GM12878 (cell line): ENCODE data around the gene RANBP1. TPM values are rescaled to one million over a fixed set of nuclear protein-coding genes. Genes with fewer than 3 reads are reported as not detected.

ENCODE experiments used
- ATAC-seq: fragments of 200-7000 bp; cut with Tn5 transposase; 3 replicates; pipeline ENCODE4 v1.9.1; 2020; ENCODE audit warnings: mild to moderate bottlenecking, moderate library complexity
- BruUV-seq: library from RNA; stranded (reverse); fragments of 400-500 nt; replicated peaks from 2 replicates; lab custom pipeline; 2021; lab: Mats Ljungman, UMichigan
- CTCF ChIA-PET: fragments of 300-600 bp; sonication (Branson Sonifier 250); formaldehyde crosslinking; extraction: SDS; loops from one replicate; lab custom pipeline; 2021; ENCODE audit warnings: inconsistent platforms; lab: Yijun Ruan, JAX
- POLR2A ChIA-PET: fragments of 350-600 bp; formaldehyde crosslinking; extraction: SDS; loops from one replicate; lab custom pipeline; 2021; ENCODE audit warnings: inconsistent platforms; lab: Charles Lee
- RAD21 ChIA-PET: fragments of 300-600 bp; sonication (Branson Sonifier 250); formaldehyde crosslinking; loops from one replicate; lab custom pipeline; 2023; ENCODE audit warnings: antibody characterized with exemption; ENCODE audit not compliant: unreplicated experiment; lab: Charles Lee
- SMC1A ChIA-PET: fragments of 300-600 bp; sonication (Branson Sonifier 250); formaldehyde crosslinking; loops from one replicate; lab custom pipeline; 2023; ENCODE audit not compliant: unreplicated experiment, uncharacterized antibody; lab: Charles Lee
- DNase-seq: peaks from one replicate; pipeline ENCODE4 v3.0.0-alpha.2; 2011; ENCODE audit warnings: low read depth, low spot score
- FAIRE-seq: peaks from 3 replicates; lab custom pipeline; 2011; peaks lifted over from hg19 to GRCh38; lab: Jason Lieb, UNC
- H2AFZ ChIP-seq: 2 replicates; pipeline ENCODE4 v1.6.0; 2011; ENCODE audit warnings: low read depth, low read length, control low read depth; ENCODE audit not compliant: control insufficient read depth
- H3K27ac ChIP-seq: 2 replicates; pipeline ENCODE4 v1.5.1; 2011; ENCODE audit warnings: control low read depth; ENCODE audit not compliant: control insufficient read depth, insufficient read depth
- H3K27me3 ChIP-seq, 2 experiments: replicated peaks in 1 of 2; 2 replicates each; pipeline versions ENCODE4 v1.6.0 to v1.6.1; 2011; ENCODE audit warnings: low read length in 1 of 2; ENCODE audit not compliant: control insufficient read depth in 2 of 2, insufficient read depth in 2 of 2
- H3K36me3 ChIP-seq, 2 experiments: 2 replicates each; pipeline ENCODE4 v1.5.1; 2011; ENCODE audit warnings: low read length in 1 of 2; ENCODE audit not compliant: control insufficient read depth in 2 of 2, insufficient read depth in 2 of 2
- H3K4me1 ChIP-seq: 2 replicates; pipeline ENCODE4 v1.6.1; 2011; ENCODE audit warnings: mild to moderate bottlenecking, low read length, moderate library complexity, mixed read lengths; ENCODE audit not compliant: control insufficient read depth, insufficient read depth
- H3K4me2 ChIP-seq: 2 replicates; pipeline ENCODE4 v1.6.0; 2011; ENCODE audit warnings: control low read depth; ENCODE audit not compliant: control insufficient read depth, insufficient read depth
- H3K4me3 ChIP-seq: fragments of 200-600 bp; sonication (generic); 2 replicates; pipeline ENCODE4 v1.5.1; 2016
- H3K79me2 ChIP-seq: 2 replicates; pipeline ENCODE4 v1.6.0; 2011; ENCODE audit warnings: low read length; ENCODE audit not compliant: control insufficient read depth, insufficient read depth
- H3K9ac ChIP-seq: 2 replicates; pipeline ENCODE4 v1.8.0; 2011; ENCODE audit warnings: low read length, control low read depth, mixed read lengths; ENCODE audit not compliant: control insufficient read depth, insufficient read depth
- H3K9me3 ChIP-seq: replicated peaks from 3 replicates; pipeline ENCODE4 v1.5.1; 2011; ENCODE audit warnings: mild to moderate bottlenecking, low read length; ENCODE audit not compliant: control insufficient read depth, insufficient read depth
- H4K20me1 ChIP-seq: 2 replicates; pipeline ENCODE4 v1.6.0; 2011; ENCODE audit not compliant: control insufficient read depth, insufficient read depth
- CBX3 ChIP-seq: fragments of 200-600 bp; sonication (generic); IDR thresholded peaks from 2 replicates; pipeline ENCODE4 v1.6.1; 2016; ENCODE audit warnings: low read depth, borderline replicate concordance
- EGR1 ChIP-seq, 2 experiments: IDR thresholded peaks; 1 replicate in 1 of 2; 2 replicates in 1 of 2; pipeline ENCODE4 v1.6.1; 2011 to 2012; ENCODE audit warnings: low read depth in 2 of 2, low read length in 2 of 2, borderline replicate concordance in 1 of 2, mild to moderate bottlenecking in 1 of 2, moderate library complexity in 1 of 2
- KDM1A ChIP-seq: fragments of 200-600 bp; sonication (generic); IDR thresholded peaks from 2 replicates; pipeline ENCODE4 v1.6.1; 2016; ENCODE audit warnings: borderline replicate concordance
- MTA3 ChIP-seq: IDR thresholded peaks from 2 replicates; pipeline ENCODE4 v1.6.1; 2012; ENCODE audit warnings: low read length, inconsistent platforms, borderline replicate concordance
- NFYA ChIP-seq: IDR thresholded peaks from 2 replicates; pipeline ENCODE4 v1.6.1; 2011; ENCODE audit warnings: low read depth, mild to moderate bottlenecking, low read length, improper control_type of control experiment, borderline replicate concordance
- REST ChIP-seq: IDR thresholded peaks from 2 replicates; pipeline ENCODE4 v1.6.1; 2012; ENCODE audit warnings: mild to moderate bottlenecking, low read depth, low read length
- SUZ12 ChIP-seq: fragments of 200-600 bp; sonication (generic); IDR thresholded peaks from one replicate; pipeline ENCODE4 v1.6.1; 2018; ENCODE audit warnings: antibody characterized with exemption, mild to moderate bottlenecking; ENCODE audit not compliant: unreplicated experiment
- ZBTB11 ChIP-seq: fragments of 450-650 bp; formaldehyde crosslinking; IDR thresholded peaks from 2 replicates; pipeline ENCODE4 v1.5.0; 2022; ENCODE audit warnings: mild to moderate bottlenecking, missing genetic modification characterization
- ZNF592 ChIP-seq: fragments of 450-650 bp; IDR thresholded peaks from 2 replicates; pipeline ENCODE4 v1.6.1; 2017; ENCODE audit warnings: mild to moderate bottlenecking, moderate library complexity
- WGBS: methylation state at CpG from one replicate; pipeline ENCODE4 v1.1.6; 2016; ENCODE audit warnings: low lambda C conversion rate; ENCODE audit not compliant: insufficient replicate concordance, insufficient coverage; ENCODE audit errors: missing lambda C conversion rate; 5-methylcytosine and 5-hydroxymethylcytosine counted together
- in situ Hi-C: fragments of 300-500 bp; cut with MboI; formaldehyde crosslinking; loops from 9 replicates; pipeline ENCODE4 v1.14.3; 2018; ENCODE audit warnings: mixed read lengths
- intact Hi-C: fragments of 100-400 bp; cut with micrococcal nuclease; formaldehyde crosslinking; loops from one replicate; pipeline ENCODE4 v1.14.2; 2022; ENCODE audit not compliant: unreplicated experiment
- polyA plus RNA-seq, 11 experiments: library from polyadenylated mRNA; depleted of rRNA in 4 of 11; unstranded in 6 of 11; stranded (reverse) in 5 of 11; fragments of >200 nt; fragmentation: Nextera tagmentation in 4 of 11; fragmentation: Illumina TruSeq in 1 of 11; extraction: Ambion mirVana in 4 of 11; extraction: Trizol in 1 of 11; gene quantifications; 1 replicate in 1 of 11; 2 replicates in 10 of 11; pipeline versions ENCODE4 v1.2.1 to v1.2.3, GENCODE V29; 2011 to 2016; ENCODE audit warnings: inconsistent platforms in 2 of 11, missing spikeins in 2 of 11, low read depth in 1 of 11
- total RNA-seq, 4 experiments: library from RNA; depleted of rRNA in 3 of 4; stranded (reverse); fragments of >200 nt in 3 of 4; fragmentation: Illumina TruSeq in 1 of 4; extraction: Trizol in 1 of 4; gene quantifications; 2 replicates each; pipeline versions ENCODE4 v1.2.1 to v1.2.3, GENCODE V29; 2013 to 2021

The RANBP1 gene
- total and polyA plus RNA-seq, 10 of the 15 experiments (the other 5 are each of a cell fraction or from before 2014, with no cell fraction given) = 55.3 to 808 (median 394) TPM

GRCh38 chr22:20152464-20152890, 36.6 kb downstream of the RANBP1 start (continued):
- TF ChIP-seq ZNF592 (no peak), EGR1 (IDR thresholded peaks at IDR 0.05; ENCODE audit: borderline replicate concordance in 1 of 2, low read depth in 2 of 2, low read length in 2 of 2) (no peak)

- ChIA-PET POLR2A (no interaction called here), RAD21 (no interaction called here), CTCF (interaction anchor here (1.4 kb wide), 2 partner anchors 85 to 141 kb away, joined by 3 to 4 read pairs; no protein-coding TSS in a partner anchor), SMC1A (interaction anchor here (0.9 kb wide), 1 partner anchor 92 kb away, joined by 4 read pairs; no protein-coding TSS in a partner anchor)
- Histone ChIP-seq H3K36me3 (no peaks in the 10 kb centered on the region), H3K9ac (no peak overlapping the region), H3K4me2 (no peak overlapping the region), H3K27me3 (peaks cover 1 to 2% of the 10 kb centered on the region in 2 experiments; a peak in 3 of 4 replicates), H3K9me3 (no peaks in the 10 kb centered on the region), H4K20me1 (no peaks in the 10 kb centered on the region), H3K27ac (no peak overlapping the region), H3K4me1 (no peaks in the 10 kb centered on the region), H3K4me3 (no peak overlapping the region), H2AFZ (no peak overlapping the region), H3K79me2 (no peaks in the 10 kb centered on the region)
- 55% methylated on average over 16 of the region's 16 CpGs for WGBS
- no peak for ATAC-seq
- DNase-seq = no peak
- in situ Hi-C loops (loop anchor here (10.0 kb wide), 2 partner anchors 111 to 141 kb away; partner anchors contain the start of gene RTN4R), intact Hi-C loops (no loop called here)
- no TSS peak for BruUV-seq
- no peak for FAIRE-seq
- TF ChIP-seq ZBTB11 (CRISPR knock-in tag) (no peak), CBX3 (no peak), KDM1A (no peak), NFYA (no peak), MTA3 (no peak), REST (no peak), SUZ12 (no peak)
Measured at GRCh38 chr22:20153945-20154344, 38.0 kb downstream of the RANBP1 start.
